ENCODE measurements around the gene ATL1. TPM values are rescaled to one million over a fixed set of nuclear protein-coding genes. Genes with fewer than 3 reads are reported as not detected.
A peak's percentile ranks its signal among the peaks of the same experiment; 100 is the strongest.

ATL1 gene
- 10 to 100 TPM in 1 of 4 donors, 1 to 10 TPM in 3; 7.1 to 10.3 (median 8.9) TPM for polyA plus RNA-seq (ENCODE audit: insufficient read length in 4 of 4)

DNA sequence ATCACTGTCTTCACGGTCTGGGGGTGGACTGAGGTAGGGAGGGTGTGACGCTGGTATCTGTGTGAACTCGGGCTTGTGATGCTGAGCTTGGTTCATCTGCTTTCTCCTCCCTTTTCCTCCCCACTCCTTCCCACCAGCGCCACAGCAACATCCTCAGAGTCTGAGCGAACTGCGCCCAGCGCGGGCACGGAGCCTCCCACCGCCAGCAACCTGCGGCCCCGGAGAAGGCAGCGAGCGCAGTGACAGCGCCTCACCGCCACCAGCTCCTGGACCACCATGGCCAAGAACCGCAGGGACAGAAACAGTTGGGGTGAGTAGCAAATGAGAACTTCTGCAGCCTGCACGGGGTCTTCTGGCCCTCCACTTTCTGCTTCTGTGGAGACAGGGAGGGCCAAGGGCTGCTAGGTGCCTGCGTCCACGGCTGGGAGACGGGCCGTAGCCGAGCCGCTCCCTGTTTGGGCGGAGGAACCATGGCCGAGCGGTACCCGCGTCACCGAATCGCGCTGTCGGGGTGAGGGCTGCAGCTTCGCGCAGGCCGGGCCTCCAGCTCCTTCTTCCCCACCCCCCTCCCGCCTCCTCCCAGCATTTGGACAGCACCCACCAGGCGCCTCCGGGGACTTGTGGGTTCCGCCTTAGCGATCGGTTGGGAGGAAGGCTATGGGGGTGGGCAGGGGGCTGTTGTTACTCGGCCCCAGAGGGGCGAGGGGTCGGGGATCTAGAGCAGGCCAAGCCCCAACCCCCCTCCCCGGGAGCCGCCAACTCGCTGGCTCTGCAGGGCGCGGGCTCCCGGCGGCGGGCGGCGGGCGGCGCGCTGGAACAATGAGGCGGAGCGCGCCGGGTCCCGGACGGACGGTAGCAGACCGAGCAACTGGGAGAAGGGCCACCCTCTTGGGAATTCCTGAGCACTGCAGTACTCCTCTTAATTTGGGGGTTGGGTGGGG lies at the start of gene ATL1:
ATL1 (plus strand) TSS at position 156 of the 941 bp plus-strand sequence; CDS start at position 277, 121 bp downstream.
- DNase-seq (ENCODE audit: low read depth in 4 of 4, low spot score in 3 of 4): peak; percentile 49 to 65 (median 56)

DNA sequence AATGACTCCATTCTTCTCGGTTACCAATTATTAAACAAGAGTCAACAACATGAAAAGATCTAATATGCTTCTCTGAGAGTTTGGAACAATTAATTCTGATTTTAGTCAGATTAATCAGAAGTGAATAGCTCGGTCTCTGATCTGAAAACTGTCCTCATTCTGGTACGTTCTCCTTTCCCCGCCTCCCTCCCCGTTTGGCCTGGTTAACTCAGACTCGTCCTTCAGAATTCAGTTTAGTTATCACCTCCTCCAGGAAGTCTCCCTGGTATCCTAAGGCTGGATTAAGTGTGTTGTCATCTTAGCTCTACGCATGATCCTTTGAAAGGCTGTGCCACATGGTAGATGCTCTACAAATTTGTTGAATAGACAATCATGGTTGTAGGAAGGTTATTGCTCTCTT lies 49.8 kb upstream of the ATL1 start:
- no peak for DNase-seq (ENCODE audit: low read depth in 4 of 4, low spot score in 3 of 4)

DNA sequence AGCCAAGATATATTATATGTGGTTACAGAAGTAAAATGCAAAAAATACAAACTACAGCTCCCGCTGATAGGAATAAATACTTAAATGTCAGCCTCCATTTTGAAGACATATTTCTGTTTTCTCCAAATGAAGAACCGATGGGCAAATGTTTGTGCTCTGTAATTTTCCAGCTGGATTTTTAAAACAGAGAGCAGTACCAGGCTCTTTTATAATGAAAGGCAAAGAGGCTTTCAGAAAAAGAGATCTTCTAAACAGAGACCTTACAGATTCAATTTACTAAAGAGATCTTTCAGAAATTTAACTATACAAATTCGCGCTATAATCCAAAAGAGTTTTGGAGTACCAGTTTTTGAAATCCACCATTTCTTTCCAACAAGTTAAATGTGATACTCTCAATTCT lies 47.5 kb upstream of the ATL1 start:
- DNase-seq (ENCODE audit: low read depth in 4 of 4, low spot score in 3 of 4): no peak

GRCh38 chr14:50516091-50516490 lies 43.9 kb upstream of the ATL1 start:
- DNase-seq (ENCODE audit: low read depth in 4 of 4, low spot score in 3 of 4): no peak

GRCh38 chr14:50520947-50521815 lies 38.8 kb upstream of the ATL1 start:
- no peak for DNase-seq (ENCODE audit: low read depth in 4 of 4, low spot score in 3 of 4)

- no peak for DNase-seq (ENCODE audit: low read depth in 4 of 4, low spot score in 3 of 4)
These were observed 38.0 kb upstream of the ATL1 start for GRCh38 chr14:50521912-50522341.

- DNase-seq (ENCODE audit: low read depth in 4 of 4, low spot score in 3 of 4): no peak
These were observed 36.5 kb upstream of the ATL1 start for GRCh38 chr14:50523271-50524041.

- DNase-seq (ENCODE audit: low read depth in 4 of 4, low spot score in 3 of 4): no peak
These were observed 35.9 kb upstream of the ATL1 start for GRCh38 chr14:50524060-50524459.

DNA sequence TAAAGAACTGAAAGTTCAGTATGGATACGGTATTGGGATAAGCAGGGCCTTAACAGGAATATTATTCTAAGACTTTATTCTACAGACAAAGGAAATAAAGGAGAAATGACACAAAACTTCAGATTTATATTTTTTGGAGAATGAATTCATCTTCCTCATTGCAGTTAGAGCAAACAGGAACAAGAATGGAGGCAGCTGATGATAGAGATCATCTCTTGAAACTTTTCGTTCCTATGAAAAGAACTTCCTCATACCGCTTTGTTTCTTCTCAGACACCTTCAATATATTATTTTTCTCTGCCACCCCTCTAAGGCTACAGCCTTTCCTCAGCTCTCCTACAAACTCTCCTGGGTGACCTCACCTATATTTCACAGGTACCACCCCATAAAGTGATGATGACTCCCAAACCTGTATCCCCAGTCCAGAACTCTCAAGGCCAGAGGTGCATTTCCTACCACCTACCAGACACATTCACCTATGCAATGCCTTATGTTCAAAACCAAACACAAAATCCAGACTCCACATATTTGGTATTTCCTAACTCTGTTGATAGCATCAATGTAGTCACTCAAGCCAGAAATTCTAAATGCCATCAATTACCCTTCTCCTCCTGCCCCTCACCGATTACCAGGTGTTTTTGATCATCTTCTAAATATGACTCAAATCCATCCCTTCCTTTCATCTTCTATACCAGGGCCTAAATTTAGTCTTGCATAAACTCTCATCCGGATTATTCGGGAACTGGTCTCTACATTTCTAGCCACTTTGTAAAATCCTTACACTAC lies 35.0 kb upstream of the ATL1 start:
- DNase-seq (ENCODE audit: low read depth in 4 of 4, low spot score in 3 of 4): no peak

GRCh38 chr14:50528000-50528399 lies 31.9 kb upstream of the ATL1 start:
- DNase-seq (ENCODE audit: low read depth in 4 of 4, low spot score in 3 of 4): no peak

- DNase-seq (ENCODE audit: low read depth in 4 of 4, low spot score in 3 of 4): no peak
These were observed 30.4 kb upstream of the ATL1 start for GRCh38 chr14:50529288-50530179.

GRCh38 chr14:50530358-50530757 lies 29.6 kb upstream of the ATL1 start:
- DNase-seq (ENCODE audit: low read depth in 4 of 4, low spot score in 3 of 4): no peak

DNA sequence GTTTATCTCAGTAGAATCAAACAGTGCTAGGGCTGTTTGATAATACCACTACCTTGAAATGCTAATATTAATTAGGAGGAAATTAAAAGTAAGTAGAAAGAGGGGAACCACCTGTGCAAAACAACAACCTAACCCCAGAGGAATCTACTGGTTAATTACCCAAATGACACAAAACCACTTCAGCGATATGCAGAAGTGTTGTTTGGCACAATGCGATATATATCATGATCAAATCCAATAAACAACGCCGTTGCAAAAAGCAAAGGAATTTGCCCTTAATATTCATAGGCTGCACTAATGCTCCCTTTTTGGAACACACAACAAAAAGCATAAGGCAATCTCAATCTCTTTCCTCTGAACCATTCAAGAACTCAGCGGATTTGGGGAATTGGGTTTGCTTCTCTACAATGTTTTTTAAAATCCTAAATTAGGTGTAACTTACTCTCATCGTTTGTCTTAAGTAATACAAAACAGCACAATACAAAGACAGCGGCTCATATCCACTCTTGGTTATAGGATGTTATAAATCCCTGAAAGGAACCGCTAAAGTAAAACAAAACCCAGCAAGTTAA lies 29.1 kb upstream of the ATL1 start:
- no peak for DNase-seq (ENCODE audit: low read depth in 4 of 4, low spot score in 3 of 4)

- peak; percentile 28 to 48 (median 33) for DNase-seq (ENCODE audit: low read depth in 4 of 4, low spot score in 3 of 4)
These were observed 28.1 kb upstream of the ATL1 start for GRCh38 chr14:50531595-50532501.

GRCh38 chr14:50532502-50533240 lies 27.3 kb upstream of the ATL1 start, which contains the start of gene MAP4K5:
Gene MAP4K5 (minus strand): TSS chr14:50532569. CDS start chr14:50532049, 520 bp downstream.
- peak; percentile 80 to 86 (median 84) for DNase-seq (ENCODE audit: low read depth in 4 of 4, low spot score in 3 of 4)

DNA sequence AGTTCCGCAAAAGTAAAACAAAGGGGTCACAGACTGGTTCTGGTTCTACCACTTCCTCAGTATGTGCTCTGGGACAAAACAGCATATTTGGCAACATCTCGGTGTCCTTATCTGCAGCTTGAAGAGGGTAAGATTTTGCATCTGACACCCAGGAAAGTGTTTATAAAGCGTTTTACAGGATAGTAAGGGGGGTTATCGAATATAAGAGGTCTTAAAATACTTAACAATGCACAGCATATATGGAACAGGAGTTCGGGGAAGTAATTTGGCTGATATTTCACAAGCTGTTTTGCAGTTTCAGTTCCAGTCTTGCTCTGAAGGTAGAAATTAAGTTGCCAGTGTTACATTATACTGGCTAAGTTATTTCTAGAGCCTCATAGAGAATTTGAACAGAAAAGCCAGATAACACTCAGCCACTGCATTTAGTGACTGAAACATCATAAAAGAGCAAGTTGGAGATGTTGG lies 26.7 kb upstream of the ATL1 start:
- DNase-seq (ENCODE audit: low read depth in 4 of 4, low spot score in 3 of 4): no peak

Data from right renal pelvis (tissue), 4 donors.